ACHN (cell line): ENCODE measurements around the gene RIPPLY1.
A peak's percentile ranks its signal among the peaks of the same experiment; 100 is the strongest.

Source experiments
- DNase-seq: peaks from one replicate; pipeline ENCODE4 v3.0.0-alpha.2; 2015
- in situ Hi-C: cut with HindIII; loops from 2 replicates; pipeline ENCODE4 v1.10.0; 2017; ENCODE audit warnings: low sequenced_read_pairs, low pct_ligation_motif_present, low pct_unique_long_range_greater_than_20kb

The RIPPLY1 gene

DNA sequence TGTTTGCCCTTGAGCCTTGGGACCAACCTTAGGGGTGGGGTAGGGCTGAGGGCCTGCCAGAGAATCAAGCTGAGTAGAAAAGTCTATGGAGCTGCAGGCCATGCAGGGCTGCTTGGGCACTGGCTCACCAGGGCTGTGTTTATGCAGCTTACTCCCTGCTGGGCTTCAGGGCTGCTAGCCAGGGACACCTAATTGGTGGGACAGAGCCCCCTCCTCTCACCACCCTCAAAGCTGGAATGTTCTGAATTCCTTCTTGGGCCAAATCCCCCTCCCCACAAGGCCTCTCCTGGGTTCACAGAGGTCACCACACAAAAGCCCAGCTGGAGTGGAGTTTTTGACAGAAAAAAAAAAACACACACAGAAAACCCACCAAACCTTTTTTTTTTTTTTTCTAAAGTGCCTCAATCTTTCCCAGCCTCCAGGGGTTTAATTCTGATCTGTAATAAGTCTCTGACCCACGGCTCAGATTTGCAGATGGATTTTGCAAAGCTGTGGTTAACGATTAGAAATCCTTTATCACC is 16.9 kb upstream of the RIPPLY1 start, which contains the start of gene CLDN2:
Gene CLDN2, plus strand, starts transcription at position 471 of the 521 bp plus-strand sequence. CDS start 7,827 bp downstream, outside the sequence.
- DNase-seq, result no peak
- in situ Hi-C loops, result no loop called here

DNA sequence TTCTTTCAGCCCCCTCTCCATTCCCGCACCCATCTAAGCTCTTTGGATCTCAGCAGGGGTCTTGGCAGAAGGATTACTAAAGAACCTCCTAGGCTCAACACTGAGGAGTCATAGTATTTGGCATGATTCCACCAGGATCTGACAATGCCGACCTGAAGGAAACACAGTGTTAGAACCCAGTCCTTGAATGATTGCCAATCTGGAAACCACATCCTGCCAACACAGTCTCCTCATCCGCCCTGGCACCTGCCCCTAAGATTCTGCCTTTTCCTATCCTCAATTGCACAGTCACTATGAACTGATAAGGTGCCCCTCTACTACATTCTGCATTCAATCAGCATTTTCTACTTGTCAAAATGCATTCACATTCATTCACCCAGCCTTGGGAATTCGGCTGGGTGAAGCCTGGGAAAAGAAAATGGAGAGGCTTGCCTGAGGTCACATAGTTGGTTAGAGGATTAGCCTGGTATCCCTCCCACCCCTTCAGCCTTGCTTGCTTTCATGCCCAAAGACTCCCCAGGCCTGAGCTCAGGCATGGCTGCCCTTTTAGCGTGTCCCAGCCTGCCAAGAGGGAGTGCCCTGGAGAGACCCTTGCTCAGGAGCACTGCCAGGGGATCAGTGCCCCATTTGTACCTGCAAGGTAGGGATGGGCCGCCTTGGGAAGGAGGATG is 14.8 kb upstream of the RIPPLY1 start:
- peak; percentile 91 for DNase-seq
- in situ Hi-C loops, result no loop called here

DNA sequence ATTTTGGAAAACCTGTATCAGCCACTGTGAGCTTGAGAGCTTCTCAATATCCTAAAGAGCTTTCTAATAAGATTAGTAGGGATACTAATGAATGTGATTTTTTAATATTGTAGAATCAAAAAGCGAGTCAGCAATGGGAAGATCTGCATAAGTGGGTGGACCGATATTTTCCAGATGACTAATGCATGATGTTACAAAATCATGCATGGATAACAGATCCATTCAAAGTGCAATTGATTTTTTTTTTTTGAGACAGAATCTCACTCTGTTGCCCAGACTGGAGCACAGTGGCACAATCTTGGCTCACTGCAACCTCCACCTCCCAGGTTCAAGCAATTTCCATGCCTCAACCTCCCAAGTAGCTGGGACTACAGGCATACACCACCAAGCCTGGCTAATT is 9.7 kb upstream of the RIPPLY1 start:
- no peak for DNase-seq
- in situ Hi-C loops, result no loop called here

DNA sequence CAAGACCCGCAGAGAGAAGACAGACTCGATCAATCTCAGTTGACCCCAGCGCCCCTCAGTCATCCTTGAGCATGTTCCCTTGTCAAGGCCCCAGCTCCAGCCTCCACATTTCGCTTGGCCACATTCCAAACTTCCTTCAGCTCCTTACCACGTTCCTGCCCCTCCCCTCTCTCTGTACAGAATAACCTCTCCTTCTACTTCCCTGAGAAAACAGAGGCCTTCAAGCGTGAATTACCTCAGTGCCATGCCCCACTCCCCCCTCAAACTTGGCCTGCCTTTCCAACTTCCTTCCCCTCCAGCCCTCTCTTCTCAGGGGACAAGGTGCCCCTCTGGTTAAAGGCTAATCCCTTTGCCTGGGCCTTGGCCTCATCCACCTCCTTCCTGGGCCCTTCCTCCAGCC is 3.2 kb upstream of the RIPPLY1 start:
- no peak for DNase-seq
- in situ Hi-C loops, result no loop called here

DNA sequence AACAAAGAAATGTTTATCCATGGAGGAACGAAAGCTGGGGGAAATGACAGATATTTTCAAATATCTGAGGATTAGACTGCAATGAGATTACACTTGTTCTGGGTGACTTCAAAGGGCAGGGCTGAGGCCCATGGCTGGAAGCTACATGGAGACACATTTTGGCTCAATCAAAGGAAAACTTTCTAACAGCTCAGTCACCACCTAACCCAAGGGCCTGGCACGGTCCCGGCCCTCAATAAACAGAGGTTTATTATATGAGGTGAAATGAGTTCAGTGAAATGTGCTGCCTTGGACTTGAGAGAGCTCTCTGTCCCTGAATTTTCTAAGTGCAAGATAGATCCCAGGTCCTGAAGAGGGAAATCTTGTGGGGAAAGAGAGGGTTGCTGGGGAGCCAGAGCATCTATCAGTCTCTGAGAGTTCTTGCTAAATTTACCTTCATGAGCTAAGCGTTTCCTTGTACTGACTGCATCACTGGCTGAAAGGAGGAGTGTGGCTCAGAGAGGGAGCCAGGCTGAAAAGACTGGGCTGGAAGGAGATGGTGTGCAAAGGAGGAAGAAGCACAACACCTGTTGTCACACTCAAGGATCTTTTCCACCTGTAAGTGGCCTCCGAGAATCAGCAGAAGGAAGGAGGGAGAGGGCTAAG is 2.0 kb upstream of the RIPPLY1 start:
- no peak for DNase-seq
- in situ Hi-C loops, result no loop called here

DNA sequence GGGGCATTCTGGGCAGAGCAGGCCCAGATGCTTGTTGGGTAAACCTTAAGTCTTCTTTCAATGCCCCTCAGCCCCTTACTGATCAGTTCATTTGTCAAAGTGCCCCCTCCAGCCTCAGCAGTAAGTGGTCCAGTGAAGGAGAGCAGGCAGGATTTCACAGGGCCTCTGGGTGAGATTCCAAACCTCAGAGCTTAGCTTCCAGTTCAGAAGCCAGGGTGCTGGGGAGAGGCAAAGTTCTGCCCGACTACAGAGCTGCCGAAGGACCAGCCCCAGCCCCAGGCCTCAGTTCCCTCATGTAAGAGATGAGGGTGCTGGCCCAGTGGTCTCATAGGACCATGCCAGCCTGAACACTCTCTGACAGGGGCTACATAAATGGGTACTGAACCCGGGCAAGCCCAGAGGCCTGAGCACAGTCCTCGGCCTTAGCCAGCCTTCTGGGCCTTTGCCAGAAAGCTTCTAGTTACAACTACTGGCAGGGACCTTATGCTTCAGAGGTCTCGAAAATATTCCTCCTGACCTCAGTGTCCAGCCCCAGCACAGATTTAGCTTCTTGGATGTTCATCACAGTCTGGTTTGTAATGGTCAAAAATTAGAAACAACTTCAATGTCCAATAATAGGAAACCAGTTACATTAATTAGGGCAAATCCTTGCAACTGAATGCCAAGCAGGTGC is 851 bp upstream of the RIPPLY1 start:
- no peak for DNase-seq
- in situ Hi-C loops, result no loop called here

DNA sequence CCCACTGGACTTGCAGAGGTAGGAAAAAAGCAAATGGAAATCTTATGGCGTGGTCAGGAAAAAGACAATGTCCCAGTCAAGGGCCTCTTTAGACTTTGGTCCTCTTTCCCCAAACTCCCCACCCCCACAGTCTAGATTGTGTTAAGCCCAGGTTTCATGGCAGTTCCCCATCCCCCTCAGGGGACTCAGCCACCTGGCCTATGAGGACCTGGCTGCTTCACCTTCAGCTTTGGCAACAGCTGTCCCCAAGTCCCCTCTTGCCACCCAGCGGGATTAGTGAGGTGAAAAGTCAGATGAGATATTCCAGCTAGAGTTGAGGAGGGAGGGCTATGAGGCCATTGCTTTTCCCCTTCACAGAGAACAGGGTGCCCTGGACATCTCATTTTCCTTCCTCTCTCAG is 457 bp downstream of the RIPPLY1 start:
- DNase-seq, result no peak
- in situ Hi-C loops, result no loop called here

DNA sequence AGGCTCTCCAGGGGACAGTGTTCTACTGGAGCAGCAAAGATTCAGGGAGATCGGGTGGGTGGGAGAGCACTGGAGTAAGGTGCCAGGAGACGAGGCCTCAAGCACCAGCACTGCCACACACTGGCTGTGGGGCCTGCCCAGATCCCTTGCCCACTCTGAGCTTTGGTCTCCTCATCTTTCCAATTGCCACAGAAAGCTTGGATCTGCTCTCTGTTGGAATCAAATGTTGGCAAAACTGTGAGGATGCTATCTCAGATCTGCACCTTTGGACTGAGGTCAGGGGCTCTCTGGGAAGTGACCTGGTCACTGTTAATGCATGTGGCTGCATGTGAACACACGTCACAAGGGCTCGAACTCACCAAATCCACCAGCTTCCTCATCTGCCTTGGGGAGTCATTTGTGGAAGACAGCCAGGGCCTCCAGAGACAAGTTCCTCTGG is 1.3 kb downstream of the RIPPLY1 start:
- no peak for DNase-seq
- in situ Hi-C loops, result no loop called here

DNA sequence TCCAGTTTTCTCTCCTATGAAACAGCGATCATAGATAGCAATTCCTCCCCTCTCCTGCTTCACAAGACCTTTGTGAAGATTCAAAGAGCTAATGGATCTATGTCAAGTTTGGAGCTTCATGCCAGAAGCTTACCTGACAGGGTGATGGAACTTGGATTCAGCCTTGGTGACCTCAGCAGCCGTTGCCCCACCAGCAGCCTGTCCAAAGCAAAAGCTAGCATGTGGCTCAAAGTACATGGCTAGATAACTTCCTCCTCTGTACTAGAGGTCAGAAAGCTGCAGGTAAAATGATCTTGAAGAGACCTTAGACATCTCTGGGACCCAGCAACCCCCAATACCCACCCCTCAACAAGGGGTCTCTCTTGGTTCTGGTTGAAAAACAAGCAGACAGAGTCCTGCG is 1.8 kb downstream of the RIPPLY1 start:
- DNase-seq, result no peak
- in situ Hi-C loops, result no loop called here

DNA sequence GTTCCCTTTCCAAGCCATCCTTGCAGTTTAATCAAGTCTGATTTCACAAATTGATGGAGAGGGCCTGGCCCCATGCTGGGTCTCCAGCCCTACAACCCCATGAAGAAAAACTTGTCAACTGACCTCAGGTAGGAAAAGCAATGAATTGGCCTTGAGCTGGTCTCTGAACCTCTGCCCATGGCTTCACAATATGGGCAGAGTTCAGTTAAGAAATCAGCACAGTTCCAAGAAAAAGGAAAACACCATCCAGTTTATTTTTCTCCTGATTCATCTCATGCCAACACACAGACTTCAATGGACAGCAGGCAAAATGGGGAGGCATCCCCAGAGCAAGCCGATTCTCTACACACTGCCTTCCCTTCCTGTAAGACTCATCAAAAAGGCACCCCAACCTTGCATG is 3.3 kb downstream of the RIPPLY1 start:
- in situ Hi-C loops, result no loop called here

DNA sequence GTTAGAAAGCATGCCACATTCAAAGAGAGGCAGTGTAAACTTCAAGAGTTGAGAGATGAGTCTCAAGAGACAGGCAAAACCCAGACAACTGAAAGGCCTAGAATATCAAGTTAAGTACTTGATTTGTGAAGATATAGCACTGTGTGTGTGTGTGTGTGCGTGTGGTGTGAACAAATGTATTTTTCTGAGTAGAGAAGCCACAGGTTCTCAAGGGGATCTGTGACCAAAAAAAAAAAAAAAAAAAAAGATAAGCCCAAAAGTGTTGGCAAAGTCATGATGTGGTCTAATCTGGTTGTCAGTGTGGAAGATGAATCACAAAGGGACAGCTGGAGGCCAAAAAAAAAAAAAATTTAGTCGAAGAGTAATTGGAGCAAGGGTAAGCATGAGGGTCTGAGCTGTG is 3.9 kb downstream of the RIPPLY1 start:
- no peak for DNase-seq
- in situ Hi-C loops, result no loop called here

More for the DNA sequence above, 3.3 kb downstream of the RIPPLY1 start:
- no peak for DNase-seq

DNA sequence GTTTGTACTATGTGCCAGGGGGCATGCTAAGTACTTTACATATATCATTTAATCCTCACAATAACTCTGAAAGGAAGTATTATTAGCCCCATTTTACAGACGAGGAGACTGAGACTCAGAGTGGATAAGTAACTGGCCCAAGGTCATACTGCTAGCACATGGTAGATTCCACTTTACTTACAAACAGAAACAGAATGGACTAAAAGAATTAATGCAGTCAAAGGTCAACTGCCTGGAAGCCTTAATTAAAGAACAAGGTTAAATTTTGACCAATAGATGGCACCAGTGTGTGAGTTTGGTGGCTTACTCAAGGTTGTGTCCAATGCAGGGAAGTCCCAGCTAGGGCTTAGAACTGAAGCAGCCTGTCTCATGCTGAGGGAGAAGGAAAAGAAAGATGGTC is 4.7 kb downstream of the RIPPLY1 start:
- peak; percentile 56 for DNase-seq
- in situ Hi-C loops, result no loop called here

DNA sequence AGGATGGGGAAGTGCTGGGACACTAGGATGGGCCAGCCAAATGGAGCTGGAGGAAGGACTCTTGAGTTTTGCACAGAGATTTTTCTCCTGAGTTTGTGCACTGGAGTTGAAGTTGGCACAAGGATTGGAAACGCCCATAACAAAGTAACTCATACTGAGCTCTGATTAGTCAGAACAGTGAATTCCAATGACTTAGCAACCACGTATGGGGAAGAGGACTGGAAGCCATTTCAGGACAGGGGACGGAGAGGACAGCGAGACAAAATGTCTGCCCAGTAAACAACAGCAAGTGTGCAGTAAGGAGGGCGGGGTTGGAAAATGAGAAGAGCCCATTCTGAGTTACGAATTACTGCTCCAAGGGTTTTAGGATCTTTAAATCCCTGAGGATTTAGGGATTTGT is 5.9 kb downstream of the RIPPLY1 start:
- in situ Hi-C loops, result no loop called here
- peak; percentile 62 for DNase-seq

DNA sequence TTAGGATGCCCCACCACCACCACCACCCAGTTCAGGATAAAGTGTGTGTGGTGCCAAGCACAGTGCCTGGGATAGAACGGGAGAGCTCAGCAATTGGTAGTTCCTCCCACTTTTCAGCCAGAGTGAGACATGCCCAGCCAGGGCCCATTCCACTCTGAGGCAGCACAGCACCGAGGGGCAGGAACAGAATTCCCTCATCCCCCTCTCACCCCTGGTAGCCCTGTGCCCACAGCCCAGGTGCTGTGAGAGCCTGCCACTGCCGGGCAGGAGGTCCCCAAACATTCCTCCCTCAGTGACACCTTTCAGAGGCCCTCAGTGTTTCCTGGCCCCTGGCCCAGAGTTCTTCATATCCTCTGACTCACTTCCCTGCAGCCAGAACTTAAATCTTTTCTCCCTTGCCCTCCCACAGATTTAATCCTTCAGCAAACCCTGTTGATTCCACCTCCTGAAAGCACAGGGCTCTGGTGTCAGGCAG is 8.1 kb downstream of the RIPPLY1 start:
- in situ Hi-C loops, result no loop called here
- peak; percentile 72 for DNase-seq

DNA sequence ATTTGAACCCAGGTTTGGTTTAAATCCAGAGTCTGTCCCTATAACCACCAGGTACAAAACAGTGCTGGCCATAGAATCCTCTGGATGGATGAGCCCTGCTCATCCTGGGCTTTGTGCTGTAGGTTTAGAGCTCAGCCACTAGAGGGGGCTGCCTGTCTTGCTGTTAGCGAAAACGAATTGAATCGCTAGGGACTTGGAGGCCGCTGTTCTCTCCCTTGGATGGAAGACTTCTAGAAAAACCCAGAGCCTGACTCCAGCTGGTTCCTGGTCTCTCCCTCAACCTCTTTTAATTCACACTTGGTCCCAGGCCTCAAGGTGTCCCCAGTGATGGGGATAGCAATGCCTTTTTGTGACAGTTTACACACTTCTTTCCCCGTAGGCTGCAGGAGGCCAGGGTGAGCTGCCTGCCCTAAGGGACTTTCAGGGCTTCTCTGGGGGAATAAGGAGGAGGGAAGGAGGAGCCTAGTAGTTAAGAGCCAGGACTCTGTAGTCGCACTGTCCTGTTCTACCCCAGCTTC is 8.7 kb downstream of the RIPPLY1 start:
- peak; percentile 74 for DNase-seq

DNA sequence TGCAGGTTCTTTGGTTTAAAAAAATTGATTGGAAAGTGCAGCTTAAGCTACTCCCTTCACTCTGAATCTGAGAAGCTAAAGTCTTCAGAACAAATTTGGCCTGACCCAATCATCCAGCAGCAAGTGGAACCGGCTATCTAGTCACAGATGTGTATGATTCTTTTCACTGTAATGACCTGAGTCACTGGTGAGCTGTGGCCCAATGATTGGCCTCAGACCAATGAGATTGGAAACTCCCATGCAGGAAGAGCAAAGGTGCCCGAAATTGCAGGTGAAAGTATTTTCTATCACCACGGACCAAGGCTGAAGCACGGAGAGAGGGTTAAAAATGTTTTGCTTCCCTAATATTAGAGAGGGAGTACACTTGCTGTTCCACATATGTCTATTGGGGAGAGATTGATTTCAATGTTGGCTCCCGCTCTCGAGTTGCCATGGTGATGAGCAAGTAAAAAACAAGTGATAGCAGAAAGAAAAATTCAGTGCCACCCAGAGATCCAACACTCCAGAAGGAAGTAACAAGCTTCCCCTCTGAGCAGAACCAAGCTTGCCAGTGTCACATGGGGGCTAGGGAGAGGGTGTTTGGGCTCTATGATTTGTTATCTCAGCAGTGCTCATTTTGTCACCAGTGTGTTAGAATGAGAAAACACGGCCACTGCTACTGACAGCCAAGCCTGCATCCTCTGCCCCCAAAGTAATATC is 11.2 kb downstream of the RIPPLY1 start:
- no peak for DNase-seq
- in situ Hi-C loops, result no loop called here

More for the DNA sequence above, 8.7 kb downstream of the RIPPLY1 start:
- in situ Hi-C loops, result no loop called here

DNA sequence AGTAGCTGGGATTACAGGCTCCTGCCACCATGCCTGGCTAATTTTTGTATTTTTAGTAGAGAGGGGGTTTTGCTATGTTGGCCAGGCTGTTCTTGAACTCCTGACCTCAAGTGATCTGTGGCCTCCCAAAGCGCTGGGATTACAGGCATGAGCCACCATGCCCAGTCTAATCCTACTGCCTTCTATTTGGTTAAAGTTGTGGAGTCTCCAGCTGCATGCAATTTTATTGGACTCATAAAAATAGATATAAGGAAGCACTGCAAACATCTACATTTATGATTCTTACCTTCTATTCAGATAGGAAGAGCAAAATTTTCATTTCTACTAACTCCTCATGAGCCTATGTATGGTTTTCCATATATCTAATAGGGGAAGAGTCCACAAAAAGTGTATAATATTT is 13.7 kb downstream of the RIPPLY1 start:
- DNase-seq, result no peak
- in situ Hi-C loops, result no loop called here

DNA sequence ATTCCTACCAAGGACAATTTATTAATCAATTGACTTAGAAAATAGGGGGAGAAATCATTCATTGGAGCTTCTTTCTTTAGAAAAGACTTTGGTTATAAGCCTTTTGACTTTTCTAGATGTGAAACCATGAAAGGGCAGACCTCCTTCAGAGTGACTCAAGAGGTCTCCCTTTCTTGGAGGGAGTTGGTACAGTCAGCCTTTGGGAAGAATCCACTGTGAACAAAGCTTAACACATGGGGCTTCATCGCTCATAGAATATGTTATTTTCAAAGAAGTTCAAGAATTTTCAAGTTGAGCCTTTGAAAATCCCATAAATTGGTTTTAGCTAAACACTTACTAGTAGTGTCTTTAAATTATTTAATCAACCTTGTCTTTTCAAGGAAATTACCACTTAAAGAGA is 28.0 kb downstream of the RIPPLY1 start:
- in situ Hi-C loops, result no loop called here
- no peak for DNase-seq

DNA sequence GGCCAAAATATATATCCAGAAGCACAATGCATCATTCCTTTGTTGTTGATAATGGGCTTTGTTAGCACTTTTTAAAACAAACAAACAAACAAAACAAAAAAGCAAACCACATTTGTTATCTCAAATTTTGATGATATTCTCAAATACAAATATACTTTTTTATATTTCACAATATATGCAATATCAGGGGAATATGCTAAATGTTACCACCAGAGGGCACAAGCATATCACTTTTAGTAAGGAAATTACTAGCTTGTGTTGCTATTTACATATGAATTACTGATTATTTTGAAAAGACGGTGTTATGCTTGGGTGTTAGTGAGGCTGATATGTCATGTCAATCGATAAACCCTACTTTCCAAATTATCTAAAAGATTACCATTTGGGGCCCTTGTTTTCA is 29.1 kb downstream of the RIPPLY1 start:
- in situ Hi-C loops, result no loop called here
- peak; percentile 39 for DNase-seq
